ENCODE results near the gene PCCB. TPM values are rescaled to one million over a fixed set of nuclear protein-coding genes. Genes with fewer than 3 reads are reported as not detected.

The PCCB gene
- total RNA-seq, 2 donors from 2014 or later, result 54.9 to 65.1 TPM

DNA sequence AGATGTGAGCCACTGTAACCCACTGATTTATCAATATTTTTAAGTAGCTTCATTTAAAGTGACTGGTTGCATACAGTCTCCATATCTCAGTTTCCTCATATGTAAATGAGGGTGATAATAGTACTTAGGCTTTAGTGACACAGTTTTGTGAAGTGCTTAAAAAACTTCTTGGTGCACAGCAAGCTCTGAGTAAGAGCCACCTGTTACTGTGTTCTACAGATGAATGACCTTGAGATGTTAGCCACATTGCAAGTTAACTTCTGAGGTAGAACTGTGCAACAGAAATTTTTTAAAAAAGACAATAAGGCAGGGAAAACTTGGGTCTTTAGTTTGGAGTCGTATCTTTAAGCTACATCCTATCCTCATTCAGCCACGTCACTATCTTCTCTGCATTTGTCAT is 43.1 kb downstream of the PCCB start:
- peaks cover 5% of the 10 kb centered on the region for H3K9me3 ChIP-seq (ENCODE audit: control insufficient read depth, low read length)
- no peak overlapping the region for H3K27ac Mint-ChIP-seq
- H3K4me1 Mint-ChIP-seq, result peaks cover 4% of the 10 kb centered on the region
- peaks cover 47% of the 10 kb centered on the region for H3K36me3 Mint-ChIP-seq (ENCODE audit: low read depth)
- H3K27me3 Mint-ChIP-seq (ENCODE audit: insufficient read depth), result no peaks in the 10 kb centered on the region
- no peaks in the 10 kb centered on the region for H3K27me3 ChIP-seq (ENCODE audit: control insufficient read depth, insufficient read depth, low read length, poor library complexity, severe bottlenecking)
- no peak overlapping the region for H3K4me3 ChIP-seq (ENCODE audit: low read length)
- H3K9ac ChIP-seq (ENCODE audit: extremely low read depth, low read length, poor library complexity, severe bottlenecking), result no peak overlapping the region
- H3K4me3 Mint-ChIP-seq, result no peak overlapping the region
- peaks cover 44% of the 10 kb centered on the region for H3K36me3 ChIP-seq (ENCODE audit: control insufficient read depth, insufficient read depth, low read length)
- TF ChIP-seq CTCF (conservative IDR thresholded peaks at IDR 0.05), result no peak
- no peaks in the 10 kb centered on the region for H3K4me1 ChIP-seq (ENCODE audit: control insufficient read depth, insufficient read depth, low read length)
- H3K27ac ChIP-seq (ENCODE audit: low read depth, low read length), result no peak overlapping the region
- 89 to 94% methylated on average over 2 of the region's 2 CpGs for WGBS, 2 experiments (ENCODE audit: insufficient coverage in 1 of 2, insufficient read length in 1 of 2)
- no peak for DNase-seq
- H3K9me3 Mint-ChIP-seq, result no peaks in the 10 kb centered on the region

- Mint-ChIP-seq H3K27me3 (ENCODE audit: insufficient read depth) (no peaks in the 10 kb centered on the region), H3K36me3 (ENCODE audit: low read depth) (peaks cover 54% of the 10 kb centered on the region), H3K4me1 (peaks cover 4% of the 10 kb centered on the region), H3K4me3 (no peak overlapping the region), H3K27ac (no peak overlapping the region), H3K9me3 (no peaks in the 10 kb centered on the region)
- no peak overlapping the region for H3K27ac ChIP-seq (ENCODE audit: low read depth, low read length)
- H3K9ac ChIP-seq (ENCODE audit: extremely low read depth, low read length, poor library complexity, severe bottlenecking), result no peak overlapping the region
- no peak for TF ChIP-seq CTCF (conservative IDR thresholded peaks at IDR 0.05)
- no peak overlapping the region for H3K4me3 ChIP-seq (ENCODE audit: low read length)
- H3K36me3 ChIP-seq (ENCODE audit: control insufficient read depth, insufficient read depth, low read length), result peaks cover 50% of the 10 kb centered on the region
- 89% methylated on average over 1 of the region's 1 CpG; no CpG with 5 or more reads in 1 of the 2 experiments for WGBS, 2 experiments (ENCODE audit: insufficient coverage in 1 of 2, insufficient read length in 1 of 2)
- DNase-seq, result no peak
- H3K9me3 ChIP-seq (ENCODE audit: control insufficient read depth, low read length), result peaks cover 5% of the 10 kb centered on the region
- no peaks in the 10 kb centered on the region for H3K4me1 ChIP-seq (ENCODE audit: control insufficient read depth, insufficient read depth, low read length)
- no peaks in the 10 kb centered on the region for H3K27me3 ChIP-seq (ENCODE audit: control insufficient read depth, insufficient read depth, low read length, poor library complexity, severe bottlenecking)
These were observed 44.0 kb downstream of the PCCB start for GRCh38 chr3:136294176-136294575.

- Mint-ChIP-seq H3K9me3 (no peaks in the 10 kb centered on the region), H3K4me1 (peaks cover 4% of the 10 kb centered on the region), H3K27me3 (ENCODE audit: insufficient read depth) (no peaks in the 10 kb centered on the region), H3K36me3 (ENCODE audit: low read depth) (peaks cover 52% of the 10 kb centered on the region), H3K4me3 (no peak overlapping the region), H3K27ac (no peak overlapping the region)
- Histone ChIP-seq H3K9me3 (ENCODE audit: control insufficient read depth, low read length) (no peaks in the 10 kb centered on the region), H3K4me3 (ENCODE audit: low read length) (no peak overlapping the region), H3K4me1 (ENCODE audit: control insufficient read depth, insufficient read depth, low read length) (no peaks in the 10 kb centered on the region), H3K9ac (ENCODE audit: extremely low read depth, low read length, poor library complexity, severe bottlenecking) (no peak overlapping the region), H3K27ac (ENCODE audit: low read depth, low read length) (no peak overlapping the region), H3K27me3 (ENCODE audit: control insufficient read depth, insufficient read depth, low read length, poor library complexity, severe bottlenecking) (no peaks in the 10 kb centered on the region), H3K36me3 (ENCODE audit: control insufficient read depth, insufficient read depth, low read length) (peaks cover 66% of the 10 kb centered on the region)
- peak; percentile 59 for DNase-seq
- WGBS, 2 experiments (ENCODE audit: insufficient coverage in 1 of 2, insufficient read length in 1 of 2), result 50 to 68% methylated on average over 5 of the region's 5 CpGs
- TF ChIP-seq CTCF (conservative IDR thresholded peaks at IDR 0.05), result no peak
These were observed 46.8 kb downstream of the PCCB start for GRCh38 chr3:136296960-136297359.

Data from endodermal cell (in vitro differentiated cells).